ENCODE data around the gene PLA2G4E. TPM values are rescaled to one million over a fixed set of nuclear protein-coding genes. Genes with fewer than 3 reads are reported as not detected.

Gene PLA2G4E
- total RNA-seq, 4 donors from 2014 or later, result not detected

- Histone ChIP-seq H3K27ac (replicated peaks in 1 of 4) (no peak overlapping the region), H3K9me3 (no peaks in the 10 kb centered on the region), H3K4me1 (no peaks in the 10 kb centered on the region), H3K36me3 (no peaks in the 10 kb centered on the region), H3K4me3 (no peak overlapping the region), H3K27me3 (no peaks in the 10 kb centered on the region)
- no peak for DNase-seq (ENCODE audit: extremely low spot score)
- TF ChIP-seq POLR2A (IDR thresholded peaks at IDR 0.05; ENCODE audit: low read depth) (no peak), EP300 (IDR thresholded peaks at IDR 0.05) (no peak), POLR2AphosphoS5 (IDR thresholded peaks at IDR 0.05) (no peak)
- TF ChIP-seq, protein P1, sequence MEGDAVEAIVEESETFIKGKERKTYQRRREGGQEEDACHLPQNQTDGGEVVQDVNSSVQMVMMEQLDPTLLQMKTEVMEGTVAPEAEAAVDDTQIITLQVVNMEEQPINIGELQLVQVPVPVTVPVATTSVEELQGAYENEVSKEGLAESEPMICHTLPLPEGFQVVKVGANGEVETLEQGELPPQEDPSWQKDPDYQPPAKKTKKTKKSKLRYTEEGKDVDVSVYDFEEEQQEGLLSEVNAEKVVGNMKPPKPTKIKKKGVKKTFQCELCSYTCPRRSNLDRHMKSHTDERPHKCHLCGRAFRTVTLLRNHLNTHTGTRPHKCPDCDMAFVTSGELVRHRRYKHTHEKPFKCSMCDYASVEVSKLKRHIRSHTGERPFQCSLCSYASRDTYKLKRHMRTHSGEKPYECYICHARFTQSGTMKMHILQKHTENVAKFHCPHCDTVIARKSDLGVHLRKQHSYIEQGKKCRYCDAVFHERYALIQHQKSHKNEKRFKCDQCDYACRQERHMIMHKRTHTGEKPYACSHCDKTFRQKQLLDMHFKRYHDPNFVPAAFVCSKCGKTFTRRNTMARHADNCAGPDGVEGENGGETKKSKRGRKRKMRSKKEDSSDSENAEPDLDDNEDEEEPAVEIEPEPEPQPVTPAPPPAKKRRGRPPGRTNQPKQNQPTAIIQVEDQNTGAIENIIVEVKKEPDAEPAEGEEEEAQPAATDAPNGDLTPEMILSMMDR (IDR thresholded peaks at IDR 0.05), result no peak
- 89% methylated on average over 16 of the region's 18 CpGs for WGBS
- intact Hi-C loops (cut with DNase I), result no loop called here
Observed at GRCh38 chr15:41992151-41992802, 28.6 kb downstream of the PLA2G4E start.

- H3K27ac ChIP-seq (replicated peaks in 1 of 4), result no peak overlapping the region
- no peaks in the 10 kb centered on the region for H3K36me3 ChIP-seq
- intact Hi-C loops (cut with DNase I), result loop anchor here (2.0 kb wide), 1 partner anchor 94 kb away; no protein-coding TSS in a partner anchor
- H3K27me3 ChIP-seq, result no peaks in the 10 kb centered on the region
- 70% methylated on average over 3 of the region's 3 CpGs for WGBS
- DNase-seq (ENCODE audit: extremely low spot score), result no peak
- H3K9me3 ChIP-seq, result no peaks in the 10 kb centered on the region
- no peak for TF ChIP-seq POLR2A (IDR thresholded peaks at IDR 0.05; ENCODE audit: low read depth)
- no peak for TF ChIP-seq EP300 (IDR thresholded peaks at IDR 0.05)
- TF ChIP-seq, protein P1 (IDR thresholded peaks at IDR 0.05), result no peak
- no peak for TF ChIP-seq POLR2AphosphoS5 (IDR thresholded peaks at IDR 0.05)
- H3K4me1 ChIP-seq, result no peaks in the 10 kb centered on the region
- no peak overlapping the region for H3K4me3 ChIP-seq
Observed at GRCh38 chr15:41990691-41991090, 30.2 kb downstream of the PLA2G4E start.

DNA sequence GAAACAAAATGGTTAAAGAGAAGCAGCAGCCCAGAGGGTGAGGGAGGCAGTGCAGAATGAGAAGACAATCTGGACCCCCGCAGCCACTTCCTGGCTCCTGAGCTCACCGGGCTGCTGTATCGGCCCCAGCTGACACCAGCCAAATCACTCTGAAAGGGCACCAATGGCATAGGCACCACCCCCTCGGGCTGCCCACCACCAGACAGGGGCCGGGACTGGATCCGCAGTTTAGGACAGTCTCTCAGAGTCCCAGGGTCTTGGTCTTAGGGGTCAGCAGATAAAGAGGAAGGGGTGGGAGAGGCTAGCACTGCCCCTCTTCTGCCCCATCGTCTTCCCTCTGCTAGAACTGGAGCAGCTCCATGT, 30.6 kb downstream of the PLA2G4E start:
- Histone ChIP-seq H3K36me3 (no peaks in the 10 kb centered on the region), H3K4me1 (no peaks in the 10 kb centered on the region), H3K27me3 (no peaks in the 10 kb centered on the region), H3K27ac (replicated peaks in 1 of 4) (no peak overlapping the region), H3K9me3 (no peaks in the 10 kb centered on the region), H3K4me3 (no peak overlapping the region)
- DNase-seq (ENCODE audit: extremely low spot score), result no peak
- TF ChIP-seq, protein P1 (IDR thresholded peaks at IDR 0.05), result no peak
- no peak for TF ChIP-seq POLR2AphosphoS5 (IDR thresholded peaks at IDR 0.05)
- TF ChIP-seq POLR2A (IDR thresholded peaks at IDR 0.05; ENCODE audit: low read depth), result no peak
- TF ChIP-seq EP300 (IDR thresholded peaks at IDR 0.05), result no peak
- 46% methylated on average over 2 of the region's 7 CpGs for WGBS
- intact Hi-C loops (cut with DNase I), result loop anchor here (2.0 kb wide), 1 partner anchor 95 kb away; no protein-coding TSS in a partner anchor

- no peak for TF ChIP-seq POLR2AphosphoS5 (IDR thresholded peaks at IDR 0.05)
- TF ChIP-seq, protein P1 (IDR thresholded peaks at IDR 0.05), result peak in 2 of 3 experiments; percentile 94 to 95
- Histone ChIP-seq H3K4me1 (no peaks in the 10 kb centered on the region), H3K36me3 (no peaks in the 10 kb centered on the region), H3K9me3 (no peaks in the 10 kb centered on the region), H3K4me3 (no peak overlapping the region), H3K27me3 (no peaks in the 10 kb centered on the region), H3K27ac (replicated peaks in 1 of 4) (no peak overlapping the region)
- intact Hi-C loops (cut with DNase I), result loop anchor here (2.0 kb wide), 3 partner anchors 69 to 147 kb away; no protein-coding TSS in a partner anchor
- 15% methylated on average over 9 of the region's 9 CpGs for WGBS
- DNase-seq (ENCODE audit: extremely low spot score), result no peak
Observed at GRCh38 chr15:41989573-41990242, 31.1 kb downstream of the PLA2G4E start.

All from esophagus muscularis mucosa (tissue), 4 donors.